Measurements from ENCODE around the gene G2E3.
"Not testable (repeated sequence)": the region's sequence is repeated elsewhere in the genome, so short reads cannot be mapped to it uniquely, and the experiment has no call there.

The G2E3 gene

DNA sequence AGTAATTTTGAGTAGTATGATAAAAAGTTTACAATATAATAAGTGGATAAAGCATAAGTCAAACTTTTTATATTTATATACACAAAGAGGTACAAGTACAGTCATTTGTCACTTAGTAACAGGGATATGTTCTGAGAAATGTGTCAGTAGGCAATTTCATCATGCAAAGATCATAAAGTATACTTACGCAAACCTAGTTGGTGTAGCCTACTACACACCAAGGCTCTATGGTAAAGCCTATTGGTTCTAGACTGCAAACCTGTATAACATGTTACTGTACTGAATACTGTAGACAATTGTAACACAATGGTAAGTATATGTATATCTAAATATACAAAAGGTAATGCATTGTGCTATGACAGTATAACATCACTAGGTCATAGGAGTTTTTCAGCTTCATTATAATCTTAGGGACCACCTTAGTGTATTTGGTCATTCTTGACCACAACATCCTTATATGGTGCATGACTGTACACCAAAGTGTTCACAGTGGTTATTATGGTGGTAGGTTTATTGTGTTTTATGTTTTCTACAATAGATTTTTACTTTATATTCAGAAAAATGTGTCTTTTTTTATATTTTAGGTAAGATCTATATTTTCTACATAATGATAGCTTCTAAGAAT, 48.3 kb downstream of the G2E3 start:
- FAIRE-seq = peak; percentile 74

GRCh38 chr14:30608533-30609006, 49.6 kb downstream of the G2E3 start:
- no peak for FAIRE-seq

GRCh38 chr14:30610787-30611343, 51.9 kb downstream of the G2E3 start:
- FAIRE-seq = no peak

- FAIRE-seq = no peak
Observed at GRCh38 chr14:30614155-30614554, 55.2 kb downstream of the G2E3 start.

- no peak for FAIRE-seq
Observed at GRCh38 chr14:30620178-30620577, 61.2 kb downstream of the G2E3 start.

DNA sequence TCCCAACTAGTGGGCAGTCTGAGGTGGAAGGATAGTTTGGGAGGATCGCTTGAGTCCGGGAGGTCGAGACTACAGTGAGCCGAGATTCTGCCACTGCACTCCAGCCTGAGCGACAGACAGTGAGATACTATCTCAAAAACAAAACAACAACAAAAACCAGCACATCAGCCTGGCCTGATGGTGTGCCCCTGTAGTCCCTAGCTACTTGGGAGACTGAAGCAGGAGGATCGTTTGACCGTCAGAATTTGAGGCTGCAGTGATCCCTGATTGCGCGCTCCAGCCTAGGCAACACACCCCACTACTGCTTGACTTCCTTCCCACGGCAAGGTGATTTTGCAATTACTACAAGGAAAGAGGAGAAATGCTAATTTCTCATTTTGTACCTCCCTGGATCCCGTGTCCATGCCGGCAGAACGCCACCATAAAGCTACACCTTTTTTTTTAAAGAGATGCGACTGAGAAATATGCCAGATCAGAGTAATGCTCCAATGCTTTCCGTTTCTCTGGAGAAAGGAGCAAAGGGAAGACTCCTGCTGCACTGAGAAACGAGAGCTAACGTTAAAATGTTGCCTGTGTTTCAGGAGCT, 62.5 kb downstream of the G2E3 start:
- FAIRE-seq = no peak

- peak; percentile 91 for FAIRE-seq
Observed at GRCh38 chr14:30621940-30622830, 63.2 kb downstream of the G2E3 start, which contains the start of gene SCFD1. Gene SCFD1, plus strand, starts transcription at chr14:30622319. Its CDS starts 20 bp downstream, at chr14:30622339.

DNA sequence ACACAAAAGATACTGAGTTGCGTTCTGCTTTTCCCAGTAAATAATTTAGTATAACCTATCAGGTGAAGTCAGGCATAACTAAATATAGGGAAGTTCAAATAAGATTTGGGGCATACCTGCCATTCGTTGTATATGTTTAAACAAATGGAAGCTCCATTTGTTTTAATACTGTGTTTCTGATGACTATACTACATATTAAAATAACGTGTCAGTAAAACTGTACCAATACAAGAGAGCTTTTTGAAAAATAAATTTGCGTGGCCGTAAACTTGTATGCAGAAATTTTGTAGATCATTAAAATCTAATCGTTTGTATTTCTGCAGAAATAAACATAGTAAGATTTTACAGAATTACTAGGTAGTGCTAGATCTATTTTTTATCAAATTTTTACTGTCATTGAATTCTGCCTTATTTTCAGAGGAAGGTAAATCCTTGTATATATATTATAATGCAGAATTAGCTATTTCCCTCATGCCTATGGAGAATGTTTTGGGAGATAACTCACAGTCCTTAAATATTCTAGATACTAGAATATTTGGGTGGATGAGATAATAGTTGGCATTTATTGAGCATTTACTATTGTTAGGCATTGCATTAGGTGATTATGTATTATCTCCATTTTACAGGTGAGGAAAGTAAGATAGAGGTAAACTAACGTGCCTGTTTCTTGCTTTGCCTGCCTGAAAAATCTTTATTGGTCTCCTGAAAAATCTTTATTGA, 64.6 kb downstream of the G2E3 start:
- no peak for FAIRE-seq

DNA sequence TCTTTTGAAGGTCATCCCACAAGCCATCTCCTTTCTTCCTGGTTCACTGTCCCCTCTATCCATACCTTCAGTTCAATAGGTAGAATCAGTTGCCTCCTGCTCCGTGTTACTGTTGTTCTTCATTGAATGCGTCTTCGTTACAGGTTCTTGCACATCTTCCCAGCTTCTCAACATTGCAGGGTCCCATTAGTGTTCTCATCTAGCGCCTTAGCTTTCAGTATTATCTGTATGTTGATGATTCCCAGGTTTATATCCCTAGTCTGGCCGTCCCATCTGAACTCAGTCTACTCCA, 65.1 kb downstream of the G2E3 start:
- no peak for FAIRE-seq

DNA sequence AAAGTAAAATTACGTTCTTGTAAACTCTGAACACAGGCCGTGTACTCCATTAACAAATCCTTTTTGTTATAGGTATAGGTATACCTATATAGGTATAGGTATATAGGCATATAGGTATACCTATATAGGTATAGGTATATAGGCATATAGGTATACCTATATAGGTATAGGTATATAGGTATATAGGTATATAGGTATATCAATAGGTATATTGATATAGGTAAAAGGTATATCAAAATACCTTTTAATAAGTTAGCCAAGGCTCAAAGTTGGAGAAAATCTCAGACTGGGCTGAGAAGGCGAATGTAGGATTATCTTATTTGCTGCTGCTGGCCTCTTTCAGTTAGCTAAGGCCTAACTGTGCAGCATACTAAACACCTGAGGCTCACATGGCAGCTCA, 66.6 kb downstream of the G2E3 start:
- no peak for FAIRE-seq

DNA sequence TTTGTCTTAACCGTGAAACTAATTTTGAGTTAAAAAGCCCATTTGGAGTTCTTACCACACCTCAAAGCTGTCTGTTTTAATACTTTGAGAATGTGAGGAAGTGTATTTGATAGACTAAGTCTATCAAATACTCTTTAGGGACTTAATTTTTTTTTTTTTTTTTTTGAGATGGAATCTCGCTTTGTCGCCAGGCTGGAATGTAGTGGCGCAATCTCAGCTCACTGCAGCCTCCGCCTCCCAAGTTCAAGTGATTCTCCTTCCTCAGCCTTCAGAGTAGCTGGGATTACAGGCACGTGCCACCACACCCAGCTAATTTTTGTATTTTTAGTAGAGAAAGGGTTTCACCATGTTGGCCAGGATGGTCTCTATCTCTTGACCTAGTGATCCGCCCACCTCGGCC, 70.5 kb downstream of the G2E3 start:
- FAIRE-seq = not testable (repeated sequence)

DNA sequence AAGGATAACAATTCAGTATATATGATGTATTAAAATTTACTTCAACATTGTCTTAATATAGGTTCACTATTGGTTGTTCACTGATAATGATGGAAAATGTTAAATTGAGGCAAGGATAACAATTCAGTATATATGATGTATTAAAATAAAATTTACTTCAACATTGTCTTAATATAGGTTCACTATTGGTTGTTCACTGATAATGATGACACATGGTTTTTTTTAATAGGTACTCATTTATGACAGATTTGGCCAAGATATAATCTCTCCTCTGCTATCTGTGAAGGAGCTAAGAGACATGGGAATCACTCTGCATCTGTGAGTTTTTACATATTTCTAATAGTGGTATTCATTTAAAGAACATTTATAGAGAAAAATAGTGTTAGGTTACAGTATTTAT, 71.3 kb downstream of the G2E3 start:
- peak; percentile 50 for FAIRE-seq

DNA sequence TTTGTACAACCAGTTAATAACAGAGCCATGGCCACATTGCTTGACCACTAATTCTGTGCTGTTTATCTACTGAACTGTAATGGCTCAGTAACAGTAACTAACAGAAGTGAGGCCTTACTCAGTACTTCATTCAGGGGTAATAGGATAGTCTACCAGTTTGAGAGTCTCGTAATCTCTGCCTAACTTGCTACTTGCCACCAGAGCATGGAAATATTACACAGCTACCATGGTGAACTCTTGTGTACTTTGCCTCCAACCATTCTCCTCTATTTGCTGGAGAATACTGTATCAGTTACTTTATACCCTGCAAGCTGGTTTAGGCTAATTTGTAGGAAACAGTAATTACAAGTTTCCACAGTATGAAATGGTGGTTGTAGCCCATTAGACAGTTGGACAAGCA, 73.8 kb downstream of the G2E3 start:
- no peak for FAIRE-seq

GRCh38 chr14:30638926-30639325, 80.0 kb downstream of the G2E3 start:
- no peak for FAIRE-seq

GRCh38 chr14:30641207-30641606, 82.2 kb downstream of the G2E3 start:
- no peak for FAIRE-seq

- not testable (repeated sequence) for FAIRE-seq
Observed at GRCh38 chr14:30644462-30644861, 85.5 kb downstream of the G2E3 start.

- no peak for FAIRE-seq
Observed at GRCh38 chr14:30645600-30645999, 86.6 kb downstream of the G2E3 start.

- FAIRE-seq = no peak
Observed at GRCh38 chr14:30648471-30648870, 89.5 kb downstream of the G2E3 start.

GRCh38 chr14:30651937-30652336, 93.0 kb downstream of the G2E3 start:
- FAIRE-seq = no peak

DNA sequence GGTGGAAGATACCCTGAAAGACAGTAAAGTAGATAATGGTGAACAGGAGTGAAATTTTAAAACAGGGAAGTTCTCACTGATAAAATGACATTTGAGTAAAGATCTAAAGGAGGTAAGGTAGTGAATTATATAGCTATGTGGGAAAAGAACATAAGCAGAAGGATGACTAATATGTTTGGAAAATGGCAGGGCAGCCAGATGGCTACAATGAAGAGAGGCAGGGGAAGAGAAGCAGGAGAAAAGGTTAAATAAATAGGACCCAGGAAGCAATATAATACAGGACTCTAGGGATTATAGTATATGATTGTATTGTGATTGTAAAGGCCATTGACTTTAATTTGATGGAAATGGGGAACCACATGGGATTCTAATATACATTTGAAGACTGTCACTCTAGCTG, 96.2 kb downstream of the G2E3 start:
- no peak for FAIRE-seq

- FAIRE-seq = no peak
Observed at GRCh38 chr14:30655658-30656057, 96.7 kb downstream of the G2E3 start.

- FAIRE-seq = peak; percentile 45
Observed at GRCh38 chr14:30656190-30656632, 97.3 kb downstream of the G2E3 start.

- FAIRE-seq = no peak
Observed at GRCh38 chr14:30657050-30657449, 98.1 kb downstream of the G2E3 start.

Measured in G401.6 (cell line).